Kidney epithelial cell (primary cell): ENCODE measurements around the gene CTBP1. TPM values are rescaled to one million over a fixed set of nuclear protein-coding genes. Genes with fewer than 3 reads are reported as not detected.

ENCODE experiments used
- DNase-seq: peaks from one replicate; pipeline ENCODE4 v3.0.0-alpha.2; 2010; ENCODE audit warnings: low read depth
- H3K27me3 ChIP-seq: 2 replicates; pipeline ENCODE4 v1.6.0; 2011; ENCODE audit warnings: low read length; ENCODE audit not compliant: control insufficient read depth, insufficient read depth
- H3K36me3 ChIP-seq: 2 replicates; pipeline ENCODE4 v1.5.1; 2011; ENCODE audit warnings: low read length; ENCODE audit not compliant: control insufficient read depth, insufficient read depth
- H3K4me3 ChIP-seq: 2 replicates; pipeline ENCODE4 v1.5.1; 2011; ENCODE audit warnings: low read depth, mild to moderate bottlenecking, control low read depth, low read length
- total RNA-seq: library from RNA; depleted of rRNA; stranded (reverse); fragments of >200 nt; gene quantifications from 2 replicates; pipeline ENCODE4 v1.2.3, GENCODE V29; 2015
- TF ChIP-seq, protein P1 (sequence below): IDR thresholded peaks from 2 replicates; pipeline ENCODE4 v1.5.1; 2011; ENCODE audit warnings: mild to moderate bottlenecking, moderate library complexity, low read length, control low read depth, inconsistent platforms; ENCODE audit not compliant: insufficient read depth, poor library complexity, severe bottlenecking

CTBP1 gene
- total RNA-seq, 1 donor from 2014 or later: 170 TPM

DNA sequence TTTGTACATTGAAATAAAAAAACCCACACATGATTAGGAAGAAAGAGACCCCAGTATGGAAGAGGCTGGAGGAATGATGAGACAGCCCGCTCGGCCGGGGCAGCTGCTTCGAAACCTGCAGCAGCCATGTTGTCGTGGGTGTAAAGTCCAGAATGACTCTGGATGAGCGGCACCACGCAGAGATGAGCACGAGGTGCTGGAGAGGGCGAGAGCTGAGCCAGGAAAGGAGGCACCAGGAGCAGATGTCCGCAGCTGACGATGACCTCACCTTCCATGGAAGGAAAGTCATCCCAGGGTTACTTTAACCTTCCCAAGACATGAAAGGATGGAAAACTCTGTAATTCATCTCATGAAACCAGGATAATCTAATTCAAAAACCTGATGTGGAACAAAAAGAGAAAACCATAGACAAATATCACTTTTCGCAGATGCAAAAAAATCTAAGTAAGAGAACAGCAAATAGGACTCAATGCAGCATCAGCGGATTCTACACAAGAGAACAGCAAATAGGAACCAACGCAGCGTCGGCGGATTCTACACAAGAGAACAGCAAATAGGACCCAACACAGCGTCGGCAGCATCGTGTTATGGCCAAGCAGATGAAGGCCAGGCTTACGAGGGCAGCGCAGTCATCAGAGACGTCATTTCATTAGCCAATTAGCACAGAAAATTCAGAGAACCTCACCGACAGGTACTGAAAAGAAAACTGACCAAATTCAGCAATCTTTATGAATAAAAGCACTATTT, 50.7 kb downstream of the CTBP1 start:
- DNase-seq: no peak
- Histone ChIP-seq H3K27me3 (no peaks in the 10 kb centered on the region), H3K36me3 (no peaks in the 10 kb centered on the region), H3K4me3 (no peak overlapping the region)
- TF ChIP-seq, protein P1, sequence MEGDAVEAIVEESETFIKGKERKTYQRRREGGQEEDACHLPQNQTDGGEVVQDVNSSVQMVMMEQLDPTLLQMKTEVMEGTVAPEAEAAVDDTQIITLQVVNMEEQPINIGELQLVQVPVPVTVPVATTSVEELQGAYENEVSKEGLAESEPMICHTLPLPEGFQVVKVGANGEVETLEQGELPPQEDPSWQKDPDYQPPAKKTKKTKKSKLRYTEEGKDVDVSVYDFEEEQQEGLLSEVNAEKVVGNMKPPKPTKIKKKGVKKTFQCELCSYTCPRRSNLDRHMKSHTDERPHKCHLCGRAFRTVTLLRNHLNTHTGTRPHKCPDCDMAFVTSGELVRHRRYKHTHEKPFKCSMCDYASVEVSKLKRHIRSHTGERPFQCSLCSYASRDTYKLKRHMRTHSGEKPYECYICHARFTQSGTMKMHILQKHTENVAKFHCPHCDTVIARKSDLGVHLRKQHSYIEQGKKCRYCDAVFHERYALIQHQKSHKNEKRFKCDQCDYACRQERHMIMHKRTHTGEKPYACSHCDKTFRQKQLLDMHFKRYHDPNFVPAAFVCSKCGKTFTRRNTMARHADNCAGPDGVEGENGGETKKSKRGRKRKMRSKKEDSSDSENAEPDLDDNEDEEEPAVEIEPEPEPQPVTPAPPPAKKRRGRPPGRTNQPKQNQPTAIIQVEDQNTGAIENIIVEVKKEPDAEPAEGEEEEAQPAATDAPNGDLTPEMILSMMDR: no peak

GRCh38 chr4:1196421-1197183, 52.3 kb downstream of the CTBP1 start:
- Histone ChIP-seq H3K4me3 (no peak overlapping the region), H3K27me3 (no peaks in the 10 kb centered on the region), H3K36me3 (no peaks in the 10 kb centered on the region)
- DNase-seq: no peak
- TF ChIP-seq, protein P1: no peak

GRCh38 chr4:1195891-1196401, 53.0 kb downstream of the CTBP1 start:
- Histone ChIP-seq H3K4me3 (no peak overlapping the region), H3K36me3 (no peaks in the 10 kb centered on the region), H3K27me3 (no peaks in the 10 kb centered on the region)
- TF ChIP-seq, protein P1: no peak
- no peak for DNase-seq

- H3K4me3 ChIP-seq: no peak overlapping the region
- no peaks in the 10 kb centered on the region for H3K27me3 ChIP-seq
- DNase-seq: no peak
- H3K36me3 ChIP-seq: no peaks in the 10 kb centered on the region
- TF ChIP-seq, protein P1: no peak
These were observed 53.7 kb downstream of the CTBP1 start for GRCh38 chr4:1195109-1195671.

- DNase-seq: no peak
- H3K36me3 ChIP-seq: no peaks in the 10 kb centered on the region
- TF ChIP-seq, protein P1: no peak
These were observed 54.7 kb downstream of the CTBP1 start for GRCh38 chr4:1194010-1194900.

More at GRCh38 chr4:1194010-1194900, 54.7 kb downstream of the CTBP1 start:
- Histone ChIP-seq H3K4me3 (no peak overlapping the region), H3K27me3 (no peaks in the 10 kb centered on the region)
